GM23248 (cell line): ENCODE data around the gene CASQ1.

Experiments used
- EZH2 ChIP-seq: fragments of 200-600 bp; sonication (generic); IDR thresholded peaks from 2 replicates; pipeline ENCODE4 v1.6.1; 2018; ENCODE audit warnings: antibody characterized with exemption, mild to moderate bottlenecking; ENCODE audit not compliant: insufficient read depth, poor library complexity, severe bottlenecking
- EZH2phosphoT487 ChIP-seq: fragments of 200-600 bp; sonication (generic); IDR thresholded peaks from 2 replicates; pipeline ENCODE4 v1.6.1; 2018; ENCODE audit warnings: antibody characterized with exemption, moderate library complexity, mild to moderate bottlenecking, low read depth; ENCODE audit not compliant: insufficient read depth

- TF ChIP-seq EZH2phosphoT487 (no peak), EZH2 (no peak)
Measured at GRCh38 chr1:160245434-160245833, 55.1 kb downstream of the CASQ1 start.
